ENCODE data around the gene SAP30.

SAP30 gene

DNA sequence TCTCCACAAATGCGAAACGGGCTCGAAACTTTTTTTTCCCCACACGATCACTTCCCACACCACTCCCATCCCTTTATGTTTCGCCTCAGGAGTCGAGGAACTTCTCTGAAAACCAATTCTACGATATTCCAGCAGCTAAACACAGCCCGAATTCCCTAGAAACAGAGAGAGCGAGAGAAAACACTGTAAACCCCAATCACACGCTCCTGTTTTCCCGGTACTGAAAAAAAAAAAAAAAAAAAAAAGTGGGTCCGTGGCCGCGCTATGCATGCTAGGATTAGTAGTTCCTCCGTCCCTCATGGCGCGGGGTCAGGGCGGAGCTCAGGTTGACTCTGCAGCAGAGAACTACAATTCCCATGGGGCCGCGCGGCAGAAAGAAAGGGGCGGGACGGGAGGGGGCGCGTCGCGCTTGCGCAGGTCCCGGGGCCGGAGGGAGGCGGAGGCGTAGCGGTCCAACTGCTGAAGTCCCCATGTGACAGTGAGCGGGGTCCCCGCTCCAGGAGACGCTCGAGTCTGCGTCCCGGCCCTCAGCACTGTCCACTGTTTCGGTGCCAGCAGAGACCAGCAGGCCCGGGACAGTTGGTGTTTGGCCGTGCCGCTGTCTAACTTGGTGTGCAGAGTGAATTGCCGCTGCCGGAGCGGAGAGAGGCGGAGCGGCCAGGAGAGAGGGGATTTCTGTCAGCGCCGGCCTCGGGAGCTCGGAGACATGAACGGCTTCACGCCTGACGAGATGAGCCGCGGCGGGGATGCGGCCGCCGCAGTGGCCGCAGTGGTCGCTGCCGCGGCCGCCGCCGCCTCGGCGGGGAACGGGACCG, at the start of gene SAP30:
Gene SAP30, plus strand, starts transcription at position 478 of the 815 bp plus-strand sequence. Its CDS starts 229 bp downstream, at position 707.
- peak; percentile 92 for DNase-seq

- DNase-seq: no peak
These were observed 45.6 kb upstream of the SAP30 start for GRCh38 chr4:173325007-173325736.

DNA sequence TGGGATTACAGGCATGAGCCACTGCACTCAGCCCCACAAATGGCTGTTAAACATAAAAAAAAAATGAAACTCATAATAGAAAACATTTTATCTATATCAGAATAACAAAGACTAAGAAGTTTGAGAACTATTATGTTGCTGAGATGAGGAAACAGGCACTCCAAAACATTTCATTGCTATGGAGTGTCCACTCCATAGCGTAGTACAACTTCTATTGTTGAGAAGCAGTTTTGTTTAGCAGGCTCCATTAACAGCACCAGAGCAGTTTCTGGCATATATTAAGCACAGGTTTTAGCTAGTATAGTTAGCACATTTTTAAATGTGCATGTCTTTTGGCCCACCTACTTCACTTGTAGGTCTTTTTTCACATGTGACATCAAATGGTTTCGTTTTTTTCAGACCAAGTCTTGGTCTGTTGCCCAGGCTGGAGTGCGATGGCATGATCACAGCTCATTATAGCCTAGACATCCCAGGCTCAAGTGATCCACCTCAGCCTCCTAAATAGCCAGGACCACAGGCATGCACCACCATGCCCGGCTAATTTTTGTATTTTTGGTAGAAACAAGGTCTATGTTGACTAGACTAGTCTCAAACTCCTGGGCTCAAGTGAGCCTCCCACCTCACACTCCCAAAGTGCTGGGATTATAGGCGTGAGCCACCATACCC, 42.4 kb upstream of the SAP30 start:
- DNase-seq: no peak

DNA sequence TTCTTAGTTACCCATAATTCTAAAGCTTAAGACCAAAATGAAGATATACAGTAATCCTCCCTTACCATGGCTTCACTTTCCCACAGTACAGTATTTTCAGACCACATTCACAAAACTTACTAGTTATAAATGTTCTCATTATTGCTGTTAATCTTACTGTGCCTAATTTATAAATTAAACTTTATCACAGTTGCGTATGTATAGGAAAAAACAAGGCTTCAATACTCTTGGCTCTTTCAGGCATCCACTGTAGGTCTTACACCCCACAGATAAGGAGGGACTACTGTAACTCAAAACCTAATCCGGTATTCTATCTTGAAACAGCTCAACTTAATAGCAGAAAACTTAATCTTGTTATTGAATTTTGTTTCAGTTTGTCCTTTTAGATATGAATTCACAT, 40.2 kb upstream of the SAP30 start:
- DNase-seq: no peak

DNA sequence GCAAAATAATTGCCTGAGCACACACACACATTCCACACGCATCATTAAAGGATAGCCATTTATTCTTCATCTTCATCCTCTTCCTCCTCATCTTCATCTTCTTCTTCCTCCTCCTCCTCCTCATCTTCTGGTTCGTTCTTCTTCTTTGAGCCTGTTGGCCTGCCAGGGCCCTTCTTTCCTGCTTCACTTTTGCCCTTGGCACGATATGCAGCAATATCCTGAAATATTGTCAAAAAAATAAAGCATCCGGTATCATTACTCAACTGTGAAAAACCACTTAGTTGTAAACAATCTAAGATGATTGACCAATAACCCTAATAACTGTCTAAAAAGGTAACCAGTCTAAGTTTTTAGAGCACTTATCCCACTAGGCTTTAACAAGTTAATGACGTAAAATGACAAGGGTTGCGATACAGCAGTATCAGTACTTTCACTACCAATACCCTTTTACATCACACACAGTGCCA, 38.7 kb upstream of the SAP30 start:
- DNase-seq: no peak

DNA sequence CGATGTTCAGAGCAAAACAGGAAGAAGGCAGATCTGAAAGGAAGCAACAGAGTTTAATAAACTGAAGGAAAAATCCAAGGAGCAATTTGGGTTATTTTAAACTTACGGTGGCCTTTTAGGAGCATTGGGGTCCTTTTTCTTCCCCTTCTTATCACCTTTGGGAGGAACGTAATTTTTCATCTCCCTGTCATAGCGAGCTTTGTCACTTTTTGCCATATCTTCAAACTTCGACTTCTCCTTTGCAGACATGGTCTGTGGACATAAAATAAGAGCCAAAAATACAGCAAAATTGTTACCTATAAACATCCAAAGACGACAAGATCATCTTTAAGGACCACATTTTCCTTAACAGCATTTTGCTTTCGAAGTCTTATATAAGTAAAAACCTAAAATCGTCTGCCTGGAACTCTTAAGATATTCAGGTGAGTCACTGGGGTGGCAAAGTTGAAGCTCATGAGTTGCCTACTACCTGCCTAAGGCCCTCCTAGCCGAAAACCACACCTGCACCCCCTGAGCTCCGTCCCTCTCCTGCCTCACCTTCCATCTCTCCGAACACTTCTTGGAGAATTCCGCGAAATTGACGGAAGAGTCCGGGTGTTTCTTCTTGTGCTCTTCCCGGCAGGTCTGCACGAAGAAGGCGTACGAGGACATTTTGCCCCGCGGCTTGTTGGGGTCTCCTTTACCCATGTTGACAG, 37.6 kb upstream of the SAP30 start:
- DNase-seq: no peak

DNA sequence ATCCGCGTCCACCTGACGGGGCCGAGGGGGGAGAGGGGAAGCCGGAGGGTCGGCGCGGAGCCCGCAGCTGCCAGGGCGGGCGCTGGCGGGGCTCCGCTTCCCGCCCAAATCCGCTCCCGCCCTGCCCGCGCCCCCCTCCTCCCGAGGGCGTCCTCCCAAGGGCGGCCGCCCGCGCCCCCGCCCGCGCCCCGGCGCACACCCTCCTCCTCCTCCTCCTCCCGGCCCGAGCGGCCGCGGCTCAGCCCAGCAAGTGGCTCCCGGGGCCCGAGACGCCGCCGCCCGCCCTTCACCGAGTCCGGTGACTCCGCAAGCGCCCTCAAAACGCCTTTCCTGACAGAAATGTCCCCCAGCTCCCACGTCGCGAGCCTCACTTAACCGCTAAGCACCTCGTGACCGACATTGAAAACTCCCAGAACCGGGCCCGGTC, 37.1 kb upstream of the SAP30 start:
- DNase-seq: peak; percentile 52

DNA sequence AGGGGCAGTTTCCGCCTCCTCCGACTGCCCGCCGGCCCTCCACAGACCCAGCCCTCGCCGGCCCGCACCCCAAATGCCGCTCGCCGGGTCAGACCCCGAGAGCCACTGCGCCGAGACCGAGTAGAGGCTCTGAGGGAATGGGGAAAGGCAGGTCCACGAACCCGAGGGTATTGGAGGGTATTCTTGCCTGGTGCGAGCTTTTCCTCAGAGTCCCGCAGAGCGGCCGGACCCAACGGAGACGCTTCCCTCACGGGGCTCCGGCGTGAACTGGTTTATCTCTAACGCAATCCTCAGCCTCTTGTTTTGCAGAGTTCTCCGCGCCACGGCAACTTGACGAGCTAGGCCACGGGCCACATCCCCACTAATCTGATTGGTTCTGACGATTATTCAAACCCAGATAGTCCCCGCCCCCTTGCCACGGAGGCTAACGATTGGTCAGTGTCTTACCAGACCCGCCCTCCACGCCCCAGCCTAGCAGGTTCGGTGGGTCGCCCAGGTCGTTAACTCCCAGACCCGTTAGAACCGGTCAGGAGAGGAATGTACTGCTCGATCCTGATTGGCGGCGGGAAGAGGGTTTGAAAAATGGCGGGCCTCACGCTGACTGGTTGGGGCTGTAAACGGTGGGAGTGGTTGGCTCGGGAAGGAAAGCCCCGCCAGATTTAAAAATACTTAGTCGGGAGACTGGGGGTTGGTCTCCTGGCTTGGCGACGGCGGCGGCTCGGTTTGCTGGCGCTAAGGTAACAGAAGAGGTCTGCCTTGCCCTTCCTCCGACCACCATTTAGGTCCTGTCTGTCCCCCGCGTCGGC, 36.5 kb upstream of the SAP30 start, which contains the start of gene HMGB2:
Gene HMGB2, minus strand, starts transcription at position 274 of the 806 bp plus-strand sequence. CDS start 709 bp downstream, outside the sequence.
- DNase-seq: peak; percentile 97

GRCh38 chr4:173334891-173335752, 35.6 kb upstream of the SAP30 start:
- peak; percentile 61 for DNase-seq

- DNase-seq: no peak
These were observed 33.3 kb upstream of the SAP30 start for GRCh38 chr4:173337463-173337862.

GRCh38 chr4:173343832-173344397, 26.8 kb upstream of the SAP30 start:
- no peak for DNase-seq

DNA sequence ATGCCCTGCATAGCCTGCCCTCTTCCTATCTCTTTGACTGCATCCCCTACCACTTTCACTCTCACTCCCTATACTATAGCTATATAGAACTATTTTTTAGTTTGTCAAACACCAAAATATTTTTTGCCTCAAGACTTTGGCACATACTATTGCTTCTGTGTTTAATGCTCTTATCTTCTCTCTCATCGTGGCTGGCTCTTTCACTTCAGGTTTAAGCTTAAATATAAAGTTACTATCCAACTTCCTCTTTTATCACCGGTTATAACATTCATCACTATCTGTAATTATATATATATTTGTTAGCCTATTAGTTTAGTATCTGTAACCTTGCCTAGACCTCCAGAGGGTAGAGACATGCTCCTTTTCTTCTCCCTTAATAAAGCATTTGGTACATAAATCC, 25.1 kb upstream of the SAP30 start:
- DNase-seq: no peak

DNA sequence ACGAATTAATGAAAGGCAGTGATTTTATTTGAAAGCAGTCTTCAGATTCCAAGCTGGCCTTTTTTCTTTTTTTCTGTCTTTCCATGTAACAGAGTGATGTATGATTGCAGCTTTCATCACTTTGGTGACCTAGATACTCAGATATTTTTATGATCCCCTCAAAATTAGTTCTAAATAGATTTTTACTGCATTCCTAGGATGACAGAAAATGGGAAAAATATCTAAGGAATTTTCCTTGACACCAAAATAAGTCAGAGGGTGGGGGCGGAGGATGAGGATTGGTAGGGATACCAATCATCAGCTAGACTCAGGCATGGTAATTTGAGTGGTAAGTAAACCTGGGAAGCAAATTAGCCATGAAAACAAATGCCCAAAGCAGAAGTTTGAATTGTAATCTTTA, 24.7 kb upstream of the SAP30 start:
- DNase-seq: no peak

- DNase-seq: no peak
These were observed 23.3 kb upstream of the SAP30 start for GRCh38 chr4:173347467-173347866.

DNA sequence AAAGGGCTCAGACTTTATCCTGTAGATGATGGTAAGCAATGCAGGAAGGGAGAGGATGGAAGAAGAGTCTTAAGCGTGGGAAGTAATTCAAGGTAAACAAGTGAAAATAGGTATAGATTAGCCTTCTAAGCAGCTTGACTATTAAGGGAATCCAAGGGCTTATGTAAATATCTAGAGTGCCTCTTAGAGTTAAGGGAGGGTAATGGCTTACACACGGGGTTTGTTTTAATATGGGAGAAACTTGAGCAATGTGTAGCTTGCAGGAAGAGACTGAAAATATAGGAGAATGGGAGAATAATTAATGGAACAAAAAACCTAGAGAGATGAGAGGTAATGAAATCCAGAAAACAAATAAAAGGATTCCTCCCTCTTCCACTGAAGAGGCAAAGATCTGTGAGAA, 12.8 kb upstream of the SAP30 start:
- no peak for DNase-seq

DNA sequence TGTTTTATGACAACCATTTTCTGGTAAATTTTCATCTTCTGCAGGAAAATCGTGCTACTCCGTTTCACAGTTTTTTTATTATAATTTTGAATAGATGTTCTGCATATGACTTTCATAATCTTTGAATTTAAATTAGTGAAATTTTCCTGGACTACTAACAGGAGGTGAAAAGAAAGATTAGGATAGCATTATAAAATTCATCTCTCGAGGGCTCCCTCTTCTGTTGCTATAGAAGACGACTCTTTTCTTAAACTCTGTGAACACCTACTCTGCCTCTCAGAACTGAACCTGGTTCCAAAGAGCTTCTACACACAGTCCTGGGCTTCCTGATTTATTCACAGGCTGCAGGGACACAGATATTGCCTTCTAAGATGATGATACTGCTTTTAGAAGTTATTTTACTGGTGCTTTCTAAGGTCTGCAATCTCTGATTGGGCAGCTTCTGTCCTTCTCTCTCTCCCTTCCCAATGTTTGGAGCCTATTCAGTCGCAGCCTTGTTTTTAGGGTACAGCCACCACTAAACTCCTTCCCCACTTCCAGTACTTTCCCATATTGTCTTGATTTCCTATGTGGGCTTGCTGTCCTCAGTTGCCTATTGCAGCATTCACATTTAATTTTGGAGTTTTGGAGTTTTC, 10.1 kb upstream of the SAP30 start:
- no peak for DNase-seq

DNA sequence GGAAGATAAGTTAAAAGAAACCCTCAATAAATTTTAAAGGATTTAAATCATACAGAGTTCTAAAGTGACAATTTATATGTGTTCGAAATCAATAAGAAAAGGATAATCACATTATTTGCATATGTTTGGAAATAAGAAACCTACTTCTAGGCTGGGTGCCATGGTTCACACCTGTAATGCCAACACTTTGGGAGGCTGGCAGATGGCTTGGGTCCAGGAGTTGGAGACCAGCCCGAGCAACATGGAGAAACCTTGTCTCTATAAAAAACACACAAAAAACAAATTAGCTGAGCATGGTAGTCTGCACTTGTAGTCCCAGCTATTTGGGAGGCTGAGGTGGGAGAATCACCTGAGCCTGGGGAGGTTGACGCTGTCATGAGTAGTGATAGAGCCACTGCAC, 8.1 kb upstream of the SAP30 start:
- no peak for DNase-seq

- no peak for DNase-seq
These were observed 5.3 kb upstream of the SAP30 start for GRCh38 chr4:173365359-173365996.

- no peak for DNase-seq
These were observed 3.5 kb upstream of the SAP30 start for GRCh38 chr4:173367285-173367684.

DNA sequence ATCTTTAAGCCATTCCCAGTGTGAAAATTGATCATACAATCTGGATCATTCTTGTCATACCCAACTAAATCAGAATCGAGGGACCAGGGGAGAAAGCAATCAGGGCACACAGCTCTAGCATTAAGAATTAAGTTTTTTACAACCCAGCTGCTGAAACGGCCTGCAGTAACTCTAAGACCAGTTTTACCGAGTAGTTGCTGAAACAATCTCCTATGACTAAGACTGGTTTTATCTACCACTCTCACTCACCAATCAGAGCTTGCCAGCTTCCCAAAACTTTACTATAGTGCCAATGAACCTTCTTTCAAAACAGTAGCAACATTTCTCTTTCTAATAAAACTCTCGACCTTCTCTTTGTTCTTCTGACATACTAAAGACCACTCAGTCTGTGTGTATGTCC, 2.8 kb upstream of the SAP30 start:
- no peak for DNase-seq
